NCI-H2107 treated with DMSO at 0.1 percent for 48 hours (cell line): Measurements from ENCODE around the gene SLC25A51.

ENCODE experiments used
- DNase-seq: peaks from one replicate; lab custom pipeline; 2025; ENCODE audit not compliant: unreplicated experiment; lab: John Stamatoyannopoulos, UW

Gene SLC25A51

DNA sequence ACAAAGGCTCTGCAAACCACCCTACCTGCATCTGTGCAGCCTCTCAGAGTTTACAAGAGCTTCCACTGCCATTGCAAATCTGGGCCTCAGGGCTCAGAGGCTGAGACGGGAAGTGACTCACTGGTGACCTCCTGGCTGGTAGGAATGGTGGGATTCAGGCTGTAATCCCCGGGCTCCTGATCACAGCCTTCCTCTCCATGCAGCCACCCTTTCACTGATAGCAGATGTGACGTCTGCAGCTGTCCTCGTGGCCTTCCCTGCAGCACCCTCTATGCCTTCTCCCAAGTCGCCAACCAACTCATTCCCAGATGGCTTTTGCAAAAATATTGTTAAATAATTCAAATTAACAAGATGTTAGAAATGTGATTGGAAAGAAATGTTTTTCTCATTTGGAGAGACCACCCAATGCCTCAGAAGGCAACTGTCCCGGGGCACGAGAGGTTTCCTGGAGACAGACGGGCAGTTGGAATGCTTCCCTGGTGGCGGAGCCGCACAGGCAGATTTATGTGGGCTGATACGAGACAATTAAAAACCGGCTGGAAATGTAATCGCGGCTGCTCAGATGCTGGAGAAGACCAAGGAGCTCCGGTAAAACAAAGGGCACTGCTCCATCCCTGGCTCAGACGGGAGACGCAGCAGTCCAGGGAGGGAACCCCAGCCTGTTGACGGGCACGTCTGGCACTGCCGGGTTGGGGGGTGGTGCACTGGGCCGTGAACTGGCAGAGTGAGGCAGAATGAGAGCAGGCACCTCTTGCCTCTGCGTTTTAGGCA, 34.4 kb upstream of the SLC25A51 start:
- DNase-seq, result no peak

DNA sequence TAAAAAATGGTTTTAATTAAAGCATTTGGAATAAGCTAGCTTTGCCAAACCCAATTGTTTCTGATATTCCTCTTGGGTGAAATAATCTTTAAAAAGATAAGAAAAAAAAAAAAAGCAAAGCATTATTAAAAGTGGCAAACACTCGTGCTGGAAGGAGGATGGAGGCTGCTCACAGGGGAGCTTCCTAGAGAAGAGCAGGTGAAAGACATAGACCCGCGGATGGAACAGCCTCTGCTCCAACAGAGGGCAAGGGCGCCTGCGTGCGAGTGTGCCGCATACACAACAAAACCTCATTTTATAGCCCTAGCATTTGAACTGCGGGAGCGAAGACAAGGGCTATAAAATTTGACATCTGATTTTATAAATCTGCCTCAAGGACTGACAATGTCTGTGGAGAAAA, 33.4 kb upstream of the SLC25A51 start:
- DNase-seq, result no peak

DNA sequence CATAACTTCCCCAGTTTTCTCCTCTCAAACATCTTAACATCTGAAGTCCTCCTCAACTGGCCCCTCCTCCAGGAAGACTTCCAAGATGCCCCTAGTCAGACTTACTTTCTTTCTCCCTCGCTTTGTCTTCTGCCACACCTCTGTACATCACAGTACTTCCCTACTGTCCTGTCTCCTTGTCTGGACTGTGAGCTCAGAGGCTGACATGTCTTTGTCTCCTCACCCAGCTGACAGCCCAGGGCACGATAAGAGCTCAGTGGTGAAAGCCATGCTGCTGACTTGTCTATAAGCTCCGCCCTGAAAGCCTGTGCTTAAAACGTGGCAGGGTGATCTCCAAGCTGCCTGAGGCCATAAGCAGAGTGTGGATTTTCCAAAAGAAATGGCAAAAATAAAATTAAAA, 33.0 kb upstream of the SLC25A51 start:
- no peak for DNase-seq

DNA sequence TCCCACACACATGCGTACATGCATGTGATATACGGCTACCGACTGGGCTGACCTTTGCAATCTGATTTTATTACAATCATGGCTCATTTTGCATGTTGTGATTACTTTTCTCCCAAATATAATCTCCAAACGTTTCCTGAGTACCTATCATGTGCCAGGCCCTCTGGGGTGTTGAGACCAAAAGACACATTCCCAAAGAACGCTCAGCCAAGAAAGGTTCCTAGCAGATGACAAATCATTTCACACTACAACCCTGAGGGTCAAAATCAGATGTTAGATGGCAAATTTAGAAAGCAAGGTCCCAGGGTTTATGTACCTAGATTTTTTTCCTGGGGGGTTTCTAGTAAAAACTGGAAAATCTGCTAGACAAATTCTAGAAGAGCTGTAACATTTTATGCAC, 32.4 kb upstream of the SLC25A51 start:
- no peak for DNase-seq

DNA sequence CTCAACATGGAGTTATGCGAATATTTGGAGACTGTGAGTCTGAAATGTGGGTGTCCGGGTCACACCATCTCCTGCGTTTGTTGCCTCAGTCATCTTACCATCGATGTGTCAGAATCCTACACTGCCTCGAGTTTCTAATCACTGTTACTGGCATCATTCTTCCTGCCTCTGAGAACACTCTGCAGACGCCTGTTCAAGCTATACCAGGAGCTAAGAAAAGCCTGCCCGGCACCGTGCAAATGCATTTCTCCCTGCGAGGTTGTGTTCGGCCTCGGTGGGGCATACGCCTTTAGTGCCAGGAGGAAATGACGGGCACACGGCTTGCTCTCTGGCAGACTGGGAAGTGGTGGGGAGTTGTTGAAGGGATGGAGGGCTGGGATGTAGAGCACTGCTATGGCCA, 31.2 kb upstream of the SLC25A51 start:
- no peak for DNase-seq

DNA sequence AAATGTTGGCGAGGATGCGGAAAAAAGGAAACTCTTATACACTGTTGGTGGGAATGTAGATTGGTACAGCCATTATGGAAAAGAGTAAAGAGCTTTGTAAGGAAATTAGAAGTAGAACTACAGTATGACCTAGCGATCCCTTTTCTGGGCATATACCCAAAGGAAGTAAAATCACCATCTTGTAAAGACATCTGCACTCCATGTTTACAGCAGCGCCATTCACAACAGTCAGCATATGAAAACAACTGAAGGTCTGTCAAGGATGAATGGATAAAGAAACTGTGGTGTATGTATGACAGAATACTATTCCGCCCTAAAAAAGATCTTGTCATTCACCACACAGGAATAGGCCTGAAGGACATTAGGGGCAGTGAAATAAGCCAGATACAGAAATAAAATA, 27.7 kb upstream of the SLC25A51 start:
- no peak for DNase-seq

DNA sequence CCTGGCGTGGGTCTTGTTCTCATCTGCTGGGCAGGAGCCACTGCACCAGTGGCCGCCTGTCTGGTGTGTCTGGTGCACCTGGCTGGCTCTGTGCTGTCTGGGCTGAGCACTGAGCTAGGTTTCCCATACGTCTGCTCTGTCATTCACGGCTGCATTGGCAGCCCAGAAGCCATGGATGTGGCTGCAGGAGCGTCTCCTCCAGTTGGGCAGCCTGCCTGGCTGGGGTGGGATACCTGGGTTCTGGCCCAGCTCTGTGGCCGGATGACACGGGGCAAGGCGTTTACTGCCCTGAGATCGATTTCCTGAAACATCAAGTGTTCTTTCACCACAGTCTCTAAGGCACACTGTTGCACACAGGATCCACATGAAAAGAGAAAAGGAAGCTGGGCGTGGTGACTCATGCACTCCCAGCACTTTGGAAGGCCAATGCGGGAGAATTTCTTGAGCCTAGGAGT, 25.5 kb upstream of the SLC25A51 start:
- DNase-seq, result no peak

DNA sequence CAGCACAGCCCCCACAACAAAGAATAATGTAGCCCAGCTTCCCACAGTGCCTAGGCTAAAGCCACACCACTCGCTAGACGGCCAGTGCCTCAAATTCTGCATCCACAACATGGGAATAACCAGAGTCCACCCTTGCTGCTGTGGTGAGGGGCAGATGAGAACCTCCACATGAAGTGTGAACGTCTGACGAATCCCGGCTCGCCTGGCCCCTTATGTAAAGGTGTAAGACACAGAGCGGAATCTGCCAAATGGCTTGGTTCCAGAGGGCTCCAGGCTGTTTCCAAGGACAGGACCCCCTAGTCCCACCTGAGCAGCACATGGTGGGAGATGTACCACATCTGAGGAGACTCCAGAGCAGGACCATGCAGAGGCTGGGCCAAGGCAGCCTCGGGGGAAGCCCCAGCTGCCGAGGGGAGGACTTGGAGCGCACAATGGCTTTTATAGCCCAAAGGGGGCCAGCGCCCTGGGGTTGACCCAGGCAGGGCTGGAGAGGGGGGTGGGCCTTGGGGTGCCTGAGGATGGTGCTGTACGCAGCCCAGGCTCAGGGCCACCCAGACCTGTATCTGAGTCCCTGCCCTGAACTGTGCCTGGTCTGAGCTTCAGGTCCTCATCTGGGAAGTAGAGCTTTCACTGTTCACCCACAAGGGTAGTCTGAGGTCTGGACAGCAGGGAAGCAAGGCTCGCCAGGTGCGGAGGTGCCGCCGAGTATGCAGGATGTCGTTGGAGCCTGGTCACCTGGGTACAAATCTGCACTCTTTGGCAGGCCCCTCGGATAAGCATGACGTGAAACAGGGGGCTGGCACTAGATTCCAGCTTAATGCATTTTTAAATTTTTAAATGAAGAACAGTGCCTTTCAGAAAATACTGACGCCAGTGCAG, 24.9 kb upstream of the SLC25A51 start:
- no peak for DNase-seq

DNA sequence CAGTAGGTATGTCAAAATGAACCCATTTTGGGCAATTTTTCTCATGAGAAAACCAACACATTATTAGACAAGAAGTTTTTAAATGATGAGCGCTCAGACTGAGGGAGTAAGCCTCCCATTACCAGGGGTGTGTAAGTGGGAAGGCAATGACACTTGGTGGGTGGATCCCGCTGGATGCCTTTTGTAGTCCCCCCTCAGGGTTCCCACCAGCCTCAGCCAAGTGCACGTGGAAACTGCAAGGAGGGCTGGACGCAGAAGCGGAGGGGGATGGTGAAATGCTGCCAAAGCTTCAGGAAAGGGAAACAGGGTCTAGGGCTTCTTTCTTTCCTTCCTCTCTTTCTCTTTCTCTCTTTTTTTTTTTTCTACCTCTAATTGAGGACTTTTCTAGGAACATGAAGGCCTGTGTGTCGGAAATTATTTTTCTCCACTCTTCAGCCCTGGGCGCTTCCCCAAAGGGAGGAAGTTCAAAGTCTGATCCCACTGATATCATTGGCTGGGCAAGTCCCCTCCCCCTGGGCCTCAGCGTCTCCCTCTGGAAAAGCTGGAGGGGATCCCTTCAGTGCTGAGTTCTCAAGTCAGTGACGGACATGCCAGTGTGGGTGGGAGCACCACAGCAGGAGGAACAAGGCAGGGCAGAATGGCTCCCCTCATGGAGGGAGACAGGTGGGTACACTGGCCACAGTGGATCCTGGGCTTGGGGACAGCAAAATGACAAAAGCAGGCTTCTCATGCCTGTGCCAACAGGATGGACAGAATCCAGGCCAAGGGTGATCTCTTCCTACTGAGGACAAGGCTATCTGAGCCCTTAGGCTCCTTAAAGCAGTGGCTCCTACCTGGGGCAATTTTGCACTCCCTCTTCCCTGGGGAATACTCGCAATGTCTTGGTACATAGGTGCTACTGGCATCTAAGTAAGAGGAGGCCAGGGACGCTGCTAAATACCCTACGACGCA, 23.9 kb upstream of the SLC25A51 start:
- DNase-seq, result no peak

DNA sequence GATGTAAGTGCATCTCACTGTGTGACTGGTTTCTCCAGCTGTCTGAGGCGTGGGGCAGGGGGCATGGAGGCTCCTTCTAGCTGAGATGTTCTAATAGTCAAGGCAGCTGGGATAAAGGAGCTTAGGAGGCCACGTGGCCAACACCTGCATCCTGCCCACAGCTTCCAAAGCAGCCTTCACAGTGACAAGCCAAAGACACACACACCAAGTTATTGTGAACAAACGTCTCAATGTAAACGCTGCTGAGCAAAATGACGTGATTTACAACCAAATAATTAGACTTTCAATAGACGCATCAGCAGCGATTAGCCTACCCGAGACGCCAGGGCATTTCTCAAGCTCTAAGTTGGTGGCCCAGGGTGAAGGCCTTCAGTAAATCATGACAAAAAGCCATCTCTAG, 23.2 kb upstream of the SLC25A51 start:
- no peak for DNase-seq

DNA sequence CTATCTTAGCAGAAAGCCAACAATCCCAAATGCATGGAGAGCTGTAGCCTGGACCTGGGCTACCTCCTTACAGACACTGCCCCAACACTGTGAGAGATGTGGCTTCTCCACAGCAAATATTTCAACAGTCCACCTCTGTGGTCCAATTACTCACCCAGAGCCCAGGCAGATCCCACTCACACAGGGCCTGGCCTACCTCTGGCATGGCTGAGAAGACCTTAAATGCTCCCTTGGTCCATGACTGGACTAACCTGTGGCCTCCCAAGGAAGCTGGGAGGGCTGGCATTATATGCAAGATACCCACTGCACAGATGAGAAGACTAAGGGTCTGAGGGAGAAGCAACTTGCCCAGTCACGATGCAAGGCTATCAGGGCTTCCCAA, 22.8 kb upstream of the SLC25A51 start:
- no peak for DNase-seq

DNA sequence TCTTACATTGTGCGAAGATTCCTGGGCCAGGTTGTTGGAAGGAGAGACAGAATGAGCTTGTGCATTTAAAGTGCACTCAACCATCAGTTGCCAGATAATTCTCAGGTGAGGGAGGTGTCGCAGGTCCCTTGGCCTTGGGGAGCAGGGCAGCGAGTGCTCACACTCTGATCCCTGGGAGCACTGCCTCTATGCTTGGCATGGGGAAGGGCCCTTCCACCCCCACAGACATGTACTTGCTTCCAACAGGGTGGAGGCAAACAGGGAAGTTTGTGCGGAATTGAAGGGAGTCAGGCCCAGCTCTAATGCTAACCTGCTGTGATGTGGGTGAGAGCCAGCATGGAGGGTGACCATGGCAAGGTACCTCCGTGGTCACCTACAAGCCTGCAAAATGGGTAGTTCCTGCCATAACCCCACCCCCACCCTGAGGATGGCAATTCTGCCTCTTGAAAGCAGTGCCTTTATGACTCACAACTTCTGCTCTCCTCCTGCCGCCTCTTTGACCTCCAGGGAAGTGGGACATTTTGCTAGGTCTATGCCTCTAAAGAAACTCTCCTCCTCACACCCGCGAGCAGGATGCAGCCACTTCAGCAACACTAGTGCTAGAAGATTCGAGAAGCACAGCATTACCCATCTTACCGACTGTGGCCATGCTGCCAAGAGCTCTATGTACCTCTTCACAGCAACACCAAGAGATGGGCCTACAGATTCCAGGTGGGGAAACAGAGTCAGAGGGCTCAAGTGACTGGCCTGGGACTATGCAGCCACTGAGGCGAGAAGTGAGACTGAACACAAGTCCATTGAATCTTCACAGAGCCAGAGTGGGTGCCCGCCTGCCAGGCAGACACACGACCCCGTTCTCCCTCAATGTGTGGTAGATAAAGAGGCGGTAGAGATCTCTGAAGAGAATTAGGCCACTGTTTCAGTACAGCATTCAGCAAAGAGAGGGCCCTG, 22.1 kb upstream of the SLC25A51 start:
- no peak for DNase-seq

DNA sequence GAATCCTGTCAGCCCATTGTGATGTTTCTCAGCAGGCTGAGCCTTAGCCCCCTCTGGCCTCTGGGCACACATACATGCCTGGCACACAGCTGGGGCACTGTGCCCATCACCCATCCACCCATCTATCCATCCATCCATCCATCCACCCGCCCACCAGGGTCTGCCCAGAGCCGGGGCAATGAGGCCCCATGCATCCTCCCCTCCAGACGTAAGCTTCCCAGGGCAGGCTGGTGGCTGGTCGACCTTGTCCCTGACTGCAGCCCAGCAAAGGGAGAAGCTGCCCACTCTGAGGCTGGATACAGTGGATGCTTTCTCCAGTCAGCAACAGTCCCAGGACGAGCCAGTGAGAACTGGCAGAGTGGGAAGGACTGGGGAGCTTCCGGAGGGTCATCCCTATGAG, 21.1 kb upstream of the SLC25A51 start:
- DNase-seq, result no peak

DNA sequence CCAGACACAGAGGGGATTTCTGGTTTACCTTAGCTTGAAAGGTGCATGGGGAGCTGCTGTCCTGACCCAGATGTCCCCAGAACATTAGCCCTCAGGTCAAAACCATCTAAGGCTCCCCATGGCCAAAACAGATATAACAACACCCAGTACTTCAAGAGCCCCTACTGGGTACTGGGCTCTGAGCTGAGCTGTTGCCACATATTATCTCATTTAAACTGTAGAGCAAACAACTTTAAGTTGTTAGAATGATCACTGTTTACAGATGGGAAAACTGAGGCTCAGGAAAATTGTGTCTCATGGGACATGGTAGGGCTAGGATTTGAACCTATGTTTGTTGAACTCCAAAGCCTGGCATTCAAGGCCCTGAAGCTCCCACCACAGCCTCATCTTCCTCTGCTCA, 20.6 kb upstream of the SLC25A51 start:
- no peak for DNase-seq

DNA sequence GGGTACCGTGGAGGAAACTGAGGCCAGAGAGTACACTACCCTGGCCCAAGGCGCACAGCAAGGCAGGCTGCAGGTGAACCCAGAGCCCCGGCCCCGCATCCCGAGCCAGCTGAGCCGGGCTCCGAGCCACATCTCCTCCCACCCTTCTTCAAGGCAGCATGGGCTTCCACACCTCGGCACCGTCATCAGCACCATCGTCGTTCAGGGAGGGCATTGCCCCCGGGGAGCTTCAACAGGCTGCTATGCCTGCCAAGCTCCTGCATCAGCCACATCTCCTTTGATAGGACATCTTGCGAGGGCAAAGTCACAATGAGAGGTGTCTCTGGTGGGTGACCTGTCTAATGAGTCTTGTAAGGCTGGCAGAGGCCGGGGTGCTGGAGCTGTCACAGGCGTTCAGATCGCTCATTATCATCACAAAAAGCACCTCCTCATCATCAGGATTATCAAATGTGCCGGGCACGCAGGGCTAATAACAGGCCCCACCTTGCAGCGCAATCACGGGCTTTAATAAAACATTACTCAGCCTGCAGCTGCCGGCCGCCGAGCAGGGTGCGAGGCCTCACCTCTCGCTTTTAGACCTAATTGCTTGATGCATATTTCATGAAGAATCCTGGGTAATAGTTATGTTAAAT, 20.0 kb upstream of the SLC25A51 start:
- no peak for DNase-seq

DNA sequence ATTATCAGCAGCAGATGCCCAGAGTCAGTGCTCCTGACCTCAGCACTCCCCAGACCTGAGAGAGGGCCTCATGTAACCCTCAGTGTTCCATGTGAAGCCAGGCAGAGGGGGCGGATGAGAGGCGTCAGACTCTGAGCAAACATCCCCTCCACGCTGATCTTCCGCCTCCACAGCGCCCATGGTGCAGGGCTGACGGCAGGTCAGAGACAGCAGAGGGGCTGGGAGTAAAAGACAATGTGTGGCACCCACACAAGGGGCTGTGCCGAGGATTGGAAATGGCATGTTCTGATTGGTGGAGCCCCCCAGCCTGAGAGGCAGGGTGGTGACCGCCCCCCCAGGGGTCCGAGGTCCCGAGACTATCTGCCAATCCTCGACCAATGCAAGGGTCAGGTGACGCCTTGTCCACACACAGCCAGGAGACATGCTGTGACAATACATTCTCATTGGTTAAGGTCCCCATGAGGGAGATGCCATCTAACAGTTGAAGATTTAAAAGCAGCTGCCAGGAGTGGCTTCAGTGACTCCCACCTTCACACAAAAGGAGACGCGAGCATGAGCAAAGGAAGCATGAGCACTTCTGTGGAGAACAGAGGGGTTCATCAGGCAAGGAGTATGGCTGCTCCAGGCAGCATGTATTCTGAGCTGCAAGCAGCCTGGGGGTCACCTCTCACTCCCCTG, 19.3 kb upstream of the SLC25A51 start:
- DNase-seq, result no peak

DNA sequence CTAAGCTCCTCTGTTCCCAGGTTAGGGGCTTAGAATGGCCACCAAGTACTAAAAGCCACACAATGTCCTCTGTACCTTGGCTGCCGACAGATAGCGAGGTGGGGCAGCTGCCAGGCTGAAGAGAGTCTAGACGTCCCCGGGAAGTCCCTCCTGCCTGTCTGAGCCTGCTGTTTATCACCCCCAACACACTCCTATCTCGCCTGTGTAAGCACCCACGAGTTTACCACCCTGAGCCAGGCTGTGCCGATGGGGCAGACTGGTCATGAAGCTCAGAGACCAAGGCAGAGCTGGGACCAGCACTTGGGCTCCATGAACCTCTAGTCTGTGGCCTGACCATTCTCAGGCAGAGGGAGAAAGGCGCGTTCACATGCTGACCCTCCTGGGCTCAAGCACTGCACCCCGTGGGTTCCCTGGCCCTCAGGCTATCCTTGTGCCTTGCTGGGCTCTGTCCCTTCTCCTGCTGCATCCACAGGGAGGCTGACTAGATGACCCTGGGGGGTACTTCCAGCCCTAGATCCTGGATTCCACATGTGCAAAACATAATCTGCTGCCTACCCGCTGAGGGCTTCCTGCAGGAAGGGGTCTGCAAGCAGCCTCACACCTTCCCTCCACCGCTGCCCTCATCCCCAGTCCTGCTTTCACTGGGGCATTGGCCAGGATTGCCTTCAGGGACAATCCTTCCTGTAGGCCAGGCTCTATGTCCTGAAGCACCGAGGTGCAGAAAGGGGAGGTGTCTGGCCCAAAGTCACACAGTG, 18.6 kb upstream of the SLC25A51 start:
- no peak for DNase-seq

DNA sequence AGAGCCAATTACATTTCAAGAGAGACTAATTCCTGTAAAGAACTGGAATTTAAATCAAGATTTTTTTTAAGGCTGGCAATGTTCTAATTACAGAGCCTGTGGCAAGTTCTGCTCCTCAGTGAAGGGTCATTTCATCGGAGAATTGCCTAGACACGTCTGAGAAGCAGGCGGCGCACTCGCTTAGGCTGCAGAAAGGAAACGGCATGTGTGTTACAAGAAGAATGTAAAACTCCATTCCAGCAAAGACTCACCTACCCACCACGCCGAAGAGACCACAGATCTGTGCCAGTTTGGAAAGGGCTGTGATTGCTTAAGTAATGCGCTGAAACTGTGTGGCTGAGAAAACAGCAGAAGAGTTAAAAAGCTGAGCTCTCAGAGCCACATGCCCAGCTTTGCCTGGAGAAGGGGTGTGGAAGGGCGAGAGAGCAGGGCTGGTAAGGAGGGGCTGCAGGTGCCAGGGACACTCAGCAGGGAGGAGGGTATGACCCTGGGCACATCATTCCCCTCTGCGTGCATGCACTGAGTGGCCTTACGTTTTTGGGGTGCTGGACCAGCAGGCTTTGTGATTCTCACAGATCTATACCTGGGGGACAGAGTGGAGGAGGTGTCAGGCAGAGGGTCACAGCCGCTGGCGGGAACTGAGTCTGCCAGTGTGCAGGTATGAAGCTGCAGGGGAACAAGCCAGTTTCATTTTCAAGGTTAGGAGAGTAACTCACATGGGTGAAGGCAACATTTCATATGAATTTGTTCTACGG, 17.8 kb upstream of the SLC25A51 start:
- DNase-seq, result no peak
